Measurements from ENCODE around the gene URM1.

URM1 gene

DNA sequence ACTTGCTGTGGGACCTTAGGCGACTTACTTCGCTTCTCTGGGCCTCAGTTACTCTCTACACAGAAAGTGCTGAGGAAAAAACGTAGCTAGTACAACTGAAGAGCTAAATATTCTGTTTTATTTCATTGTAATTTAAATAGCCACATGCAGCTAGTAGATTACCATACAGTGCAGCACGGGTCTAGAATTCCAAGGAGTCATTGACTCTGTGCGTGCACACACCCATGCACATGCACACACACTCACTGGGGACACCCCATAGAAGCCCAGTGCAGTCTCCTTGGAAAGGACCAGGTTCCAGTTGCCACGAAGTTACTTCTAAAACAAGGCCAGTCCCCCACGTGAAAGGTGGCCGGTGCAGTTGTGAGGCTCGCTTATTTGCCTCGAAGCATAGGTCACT, 17.0 kb downstream of the URM1 start:
- no peak for DNase-seq

DNA sequence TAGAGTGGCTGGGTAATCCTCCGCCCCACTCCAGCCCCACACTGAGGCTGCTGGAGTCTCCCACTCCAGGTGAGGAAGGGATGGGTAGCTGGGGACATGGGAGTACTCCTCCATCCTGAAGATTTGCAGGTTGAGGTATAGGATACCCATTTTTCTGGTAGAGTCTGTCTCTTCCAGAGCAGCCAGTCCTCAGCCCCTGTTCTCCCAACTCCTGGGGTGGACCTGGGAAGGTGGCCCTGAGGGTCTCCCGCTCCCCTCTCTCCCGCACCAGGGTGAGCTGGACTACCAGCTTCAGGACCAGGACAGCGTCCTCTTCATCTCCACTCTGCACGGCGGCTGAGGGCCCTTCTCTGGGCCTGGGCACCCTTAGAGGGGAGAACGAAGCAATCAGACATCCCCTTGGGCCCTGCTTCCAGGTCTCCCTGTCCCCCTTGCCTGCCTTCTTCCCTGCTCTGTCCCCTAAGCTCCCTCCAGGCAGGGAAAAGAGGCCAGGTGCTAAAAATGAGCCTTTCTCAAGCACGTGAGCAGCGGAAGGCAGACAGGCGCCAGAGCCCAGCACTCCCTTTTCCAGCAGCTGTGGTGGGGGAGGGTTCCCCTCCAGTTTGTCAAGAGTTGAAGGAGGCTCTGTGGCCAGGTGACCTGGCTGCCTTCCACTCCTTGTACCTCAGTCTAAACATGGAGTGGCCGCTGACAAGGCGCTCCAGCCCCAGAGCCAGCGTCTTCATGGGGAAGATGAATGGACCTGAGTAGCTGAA, 18.4 kb downstream of the URM1 start:
- DNase-seq, result no peak

DNA sequence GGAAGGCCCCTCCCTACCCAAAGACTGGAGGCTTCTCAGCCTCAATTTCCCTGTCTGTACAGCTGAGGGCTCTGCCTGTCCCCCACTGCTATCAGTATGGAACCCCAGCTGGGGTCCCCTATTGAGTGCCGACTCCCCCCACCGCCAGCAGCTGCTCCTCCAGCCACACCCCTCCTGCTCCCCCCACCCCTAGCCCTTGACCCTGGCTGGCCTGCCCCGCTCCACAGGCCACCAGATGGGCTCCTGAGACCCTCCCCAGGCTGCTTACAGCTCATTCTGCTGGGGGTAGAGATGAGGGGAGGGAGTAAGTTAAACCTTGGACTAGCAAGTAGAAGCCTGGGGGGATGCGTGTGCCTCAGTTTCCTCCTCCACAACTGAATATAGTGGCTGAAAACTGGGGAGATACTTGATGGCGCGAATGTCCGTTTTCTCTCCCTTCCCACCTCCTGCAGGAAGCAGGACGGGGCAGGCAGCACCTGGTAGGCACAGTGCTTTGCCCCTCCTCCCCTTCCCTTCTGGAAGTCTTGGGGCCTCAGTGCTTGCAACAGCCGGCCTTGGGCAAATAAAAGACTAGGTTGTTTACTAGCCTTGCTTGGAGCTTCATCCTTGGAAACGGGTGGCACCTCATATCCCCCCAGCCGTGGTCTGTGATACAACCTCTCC, 19.1 kb downstream of the URM1 start:
- no peak for DNase-seq

DNA sequence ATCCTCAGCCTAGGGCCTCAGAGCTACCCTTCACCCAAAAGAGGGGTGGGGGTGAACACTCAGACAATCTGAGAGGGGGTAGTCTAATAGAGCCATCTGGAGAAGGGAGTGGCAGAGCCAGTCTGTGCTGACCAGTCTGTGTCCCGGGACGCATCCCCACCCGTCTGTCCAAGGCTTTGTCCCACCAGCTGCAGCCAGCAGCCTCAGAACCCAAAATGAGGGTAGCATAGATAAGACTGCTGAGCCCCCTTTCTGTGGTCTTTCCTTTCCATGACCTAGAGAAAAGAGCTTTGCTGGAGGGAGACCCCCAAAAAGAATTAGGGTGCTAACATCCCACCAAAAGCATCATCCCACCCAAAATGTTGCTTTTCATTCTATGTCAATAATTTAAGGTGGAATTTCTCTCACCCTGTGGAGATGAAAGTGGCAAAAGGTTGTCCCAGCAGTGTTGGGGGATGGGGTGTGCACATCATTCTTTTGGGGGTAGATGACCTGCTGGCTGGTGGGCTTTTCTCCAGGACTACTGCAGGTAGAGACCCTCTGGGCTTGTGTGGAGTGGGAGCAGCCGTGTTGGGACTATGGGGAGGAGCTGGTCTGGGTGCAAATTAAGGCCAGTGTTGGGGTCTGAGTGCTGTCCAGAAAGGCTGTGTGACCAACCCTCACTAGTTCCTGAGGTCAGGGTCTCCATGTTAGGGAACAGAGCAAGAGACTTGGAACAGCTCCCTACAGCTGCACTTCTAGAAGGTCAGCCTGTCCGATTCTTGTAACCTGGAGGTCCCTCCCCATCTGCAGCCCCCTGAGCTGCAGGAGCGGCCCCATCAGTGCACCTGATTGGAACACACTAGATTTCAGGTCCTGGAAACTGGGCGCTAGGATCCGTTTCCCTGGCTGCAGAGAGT, 19.9 kb downstream of the URM1 start:
- DNase-seq, result no peak

DNA sequence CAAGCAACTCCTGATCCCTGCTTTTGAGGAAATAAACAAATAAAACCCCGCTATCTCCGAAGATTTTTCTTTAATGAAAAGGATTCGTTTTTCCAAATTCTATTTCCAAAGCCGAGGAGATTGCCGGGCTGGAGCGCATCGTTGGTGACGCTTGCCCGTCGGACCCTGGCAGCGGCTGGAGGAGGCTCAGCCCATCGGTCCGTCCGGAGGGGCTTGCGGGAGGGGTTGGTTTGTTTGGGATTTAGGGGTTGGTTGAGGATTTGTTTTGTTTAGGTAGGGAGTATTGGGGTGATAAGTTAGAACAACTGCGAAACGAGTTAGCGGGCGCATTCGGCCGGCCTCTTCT, 20.8 kb downstream of the URM1 start:
- DNase-seq, result no peak

DNA sequence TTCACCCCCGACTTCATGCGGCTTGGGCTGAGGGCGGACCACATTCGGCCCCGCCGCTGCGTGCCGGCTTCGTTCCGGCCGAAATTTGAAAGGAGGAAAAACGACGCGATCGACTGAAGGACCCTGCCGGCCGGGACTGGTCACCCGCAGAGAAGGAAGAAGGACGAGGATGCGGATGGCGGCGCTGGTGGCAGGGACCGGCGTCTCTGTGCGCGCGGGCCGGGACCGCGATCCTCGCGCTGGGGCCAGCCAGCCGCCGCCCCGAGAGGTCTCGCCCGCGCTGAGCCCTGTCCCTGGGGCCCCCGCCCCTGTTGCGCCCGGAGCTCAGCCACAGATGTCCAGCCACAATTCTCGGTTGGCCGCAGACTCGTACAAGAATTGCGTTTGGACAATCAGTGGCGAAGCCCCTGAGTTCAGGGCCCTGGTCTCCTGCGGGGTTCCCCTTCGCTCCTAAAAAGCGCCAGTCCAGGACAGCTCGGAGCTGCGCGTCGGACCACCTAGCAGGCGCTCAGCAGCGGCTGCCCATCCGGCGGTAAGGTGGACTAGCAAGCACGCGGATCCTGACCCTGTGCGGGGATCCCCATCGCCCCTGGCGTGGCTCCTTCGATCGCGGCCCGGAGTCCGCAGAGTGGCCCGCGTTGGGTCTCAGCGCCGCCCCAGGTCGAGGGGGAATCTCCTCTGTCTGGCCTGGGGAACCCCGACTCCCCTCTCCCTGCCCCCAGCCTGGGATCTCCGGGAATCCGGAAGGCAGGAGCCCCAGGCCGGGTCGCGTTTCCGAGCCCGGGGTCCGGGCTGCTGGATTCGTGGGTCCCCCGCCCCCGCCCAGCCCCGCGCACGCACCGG, 21.3 kb downstream of the URM1 start:
- no peak for DNase-seq

DNA sequence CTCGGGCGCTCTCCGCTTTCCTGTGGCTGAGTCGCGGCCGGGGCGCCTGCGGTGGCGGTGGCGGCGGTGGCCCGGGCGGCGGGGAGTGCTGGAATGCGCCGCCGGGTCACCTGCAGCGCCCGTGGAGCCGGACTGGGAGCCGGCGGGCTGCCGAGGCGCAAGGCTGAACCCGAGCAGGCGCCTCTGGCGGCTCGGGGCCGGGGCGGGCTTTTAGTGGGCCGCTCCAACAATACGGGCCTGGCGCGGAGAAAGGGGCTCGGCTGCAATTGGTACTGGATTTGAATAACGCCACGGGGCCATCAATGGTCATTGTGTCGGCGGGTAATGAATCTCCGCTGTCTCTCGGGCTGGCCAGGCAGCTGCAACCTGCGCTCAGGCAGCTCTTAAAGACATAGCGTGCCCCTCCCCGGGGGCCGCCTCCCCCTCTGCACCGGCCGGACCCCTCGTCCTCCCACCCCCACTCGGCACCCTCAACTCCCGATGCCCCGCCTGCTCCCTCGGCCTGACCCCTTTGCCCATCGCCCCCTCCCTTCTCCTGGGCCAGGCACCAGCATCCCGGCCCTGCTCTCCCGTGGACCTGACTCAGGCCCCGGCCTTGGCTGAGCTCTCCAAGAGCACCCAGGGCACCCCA, 22.1 kb downstream of the URM1 start:
- DNase-seq, result no peak

DNA sequence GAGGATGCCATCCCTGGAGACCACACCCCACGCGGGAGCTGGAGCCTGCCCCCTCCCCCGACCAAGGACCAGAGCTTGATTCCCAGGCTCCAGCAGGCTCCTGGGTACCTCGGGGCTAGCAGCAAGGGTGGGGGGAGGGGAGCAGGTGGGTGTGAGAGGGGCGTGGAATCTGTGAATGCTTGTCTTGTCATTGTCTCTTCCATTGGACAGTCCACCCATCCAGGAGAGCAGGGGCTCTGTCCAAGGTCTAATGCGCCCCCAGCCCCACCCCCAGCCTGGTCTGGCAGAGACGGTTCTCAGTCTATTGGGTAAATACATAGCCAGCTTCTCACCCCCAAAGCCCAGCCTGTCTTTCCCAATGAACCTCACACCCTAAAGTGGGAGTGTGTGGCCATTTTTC, 22.8 kb downstream of the URM1 start:
- no peak for DNase-seq

DNA sequence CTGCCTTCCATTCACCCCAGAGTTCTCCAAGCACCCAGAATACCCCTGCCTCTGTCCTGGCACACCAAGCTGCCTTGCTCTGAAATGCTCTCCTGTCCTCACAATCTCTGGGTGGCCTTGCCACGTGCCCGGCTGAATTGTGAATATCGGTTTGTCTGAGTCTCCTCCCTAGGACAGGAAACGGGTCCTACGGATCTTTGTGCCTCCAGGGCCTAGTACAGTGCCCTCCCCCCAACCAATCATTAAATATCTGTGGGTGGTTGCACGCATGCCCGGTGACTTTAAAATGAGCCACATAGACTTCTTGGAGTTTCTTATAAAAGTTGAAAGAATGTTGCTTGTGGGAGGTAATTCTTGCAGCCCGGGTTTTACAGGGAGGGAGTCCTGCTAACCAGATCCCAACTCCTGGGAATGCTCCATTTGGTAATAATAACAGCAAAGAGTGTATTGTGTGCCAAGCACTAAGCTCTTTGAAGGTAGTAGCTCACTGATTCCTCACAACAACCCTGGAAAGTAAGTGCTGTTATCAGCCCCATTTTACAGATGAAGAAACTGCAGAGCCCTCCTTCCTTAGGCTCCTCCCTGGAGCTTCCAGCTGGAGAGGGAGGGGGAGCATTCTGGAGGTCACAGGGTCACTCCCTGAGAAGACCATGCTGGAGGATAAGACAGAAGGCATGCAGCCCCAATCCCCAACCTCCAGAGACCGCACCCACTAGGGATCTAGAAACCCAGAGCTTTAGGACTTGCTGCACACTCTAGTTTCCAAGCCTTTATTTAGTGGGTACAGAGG, 23.4 kb downstream of the URM1 start:
- DNase-seq, result no peak

DNA sequence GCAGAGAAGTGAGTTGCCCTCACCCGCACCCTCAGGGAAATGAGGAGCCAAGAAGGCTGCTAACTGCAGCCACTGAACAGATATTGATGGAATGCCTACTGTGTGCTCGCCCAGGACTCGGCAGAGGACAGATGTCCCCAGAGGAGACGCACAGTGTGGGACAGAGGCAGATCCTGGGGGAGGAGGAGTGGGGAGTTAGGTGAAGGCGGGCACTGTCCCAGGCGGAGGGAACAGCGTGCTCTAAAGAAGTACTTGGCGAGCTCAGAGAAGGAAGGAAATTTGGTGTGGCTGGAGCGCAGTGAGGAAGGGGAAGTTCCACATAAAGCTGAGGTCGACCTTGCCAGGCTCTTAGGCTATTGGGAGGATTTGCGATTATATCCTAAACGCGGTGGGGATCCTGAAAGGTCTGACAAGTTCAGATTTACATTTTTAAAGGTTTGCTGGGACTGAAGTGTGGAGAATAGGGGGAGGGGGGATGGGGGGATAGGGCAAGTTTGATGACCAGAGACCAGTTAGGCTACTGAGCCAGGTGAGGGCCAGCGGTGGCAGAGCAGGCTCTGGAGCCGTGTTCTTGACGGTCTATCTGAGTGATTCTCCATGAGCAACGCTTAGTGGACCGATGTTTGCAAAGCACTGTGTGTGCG, 25.9 kb downstream of the URM1 start:
- no peak for DNase-seq

DNA sequence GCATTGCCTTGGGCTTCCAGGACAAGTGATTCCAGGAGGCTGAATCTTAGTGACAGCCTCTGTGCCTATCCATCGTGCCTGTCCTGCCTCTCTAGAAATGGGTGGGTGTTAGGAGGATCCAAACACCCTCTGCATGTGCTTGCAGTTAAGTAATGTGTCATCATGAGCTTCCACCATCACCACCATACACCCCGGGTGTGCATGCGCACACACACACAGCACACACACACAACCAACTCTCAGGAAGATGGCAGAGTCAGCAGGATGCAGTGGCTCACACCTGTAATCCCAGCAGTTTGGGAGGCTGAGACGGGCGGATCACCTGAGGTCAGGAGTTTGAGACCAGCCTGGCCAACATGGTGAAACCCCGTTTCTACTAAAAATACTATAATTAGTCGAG, 26.7 kb downstream of the URM1 start:
- DNase-seq, result no peak

DNA sequence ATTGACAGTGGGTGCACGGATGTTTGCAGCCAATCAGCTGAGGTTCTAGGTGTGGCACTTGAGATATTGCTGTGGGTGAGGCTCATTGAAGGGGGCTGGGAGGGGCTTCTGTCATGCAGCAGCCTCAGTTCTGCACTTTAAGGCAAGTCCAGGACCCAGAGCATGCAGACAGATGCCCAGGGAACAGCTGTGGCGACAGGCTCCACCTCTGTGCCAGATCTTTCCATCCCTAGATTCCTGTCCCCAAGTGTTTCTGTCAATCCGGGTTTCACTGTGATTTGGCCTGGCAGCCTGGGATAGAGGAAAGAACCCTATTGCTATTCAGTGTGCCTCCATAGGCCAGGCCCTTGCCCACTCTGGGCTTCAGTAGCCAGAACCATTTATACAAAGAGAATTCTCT, 28.7 kb downstream of the URM1 start:
- DNase-seq, result no peak

DNA sequence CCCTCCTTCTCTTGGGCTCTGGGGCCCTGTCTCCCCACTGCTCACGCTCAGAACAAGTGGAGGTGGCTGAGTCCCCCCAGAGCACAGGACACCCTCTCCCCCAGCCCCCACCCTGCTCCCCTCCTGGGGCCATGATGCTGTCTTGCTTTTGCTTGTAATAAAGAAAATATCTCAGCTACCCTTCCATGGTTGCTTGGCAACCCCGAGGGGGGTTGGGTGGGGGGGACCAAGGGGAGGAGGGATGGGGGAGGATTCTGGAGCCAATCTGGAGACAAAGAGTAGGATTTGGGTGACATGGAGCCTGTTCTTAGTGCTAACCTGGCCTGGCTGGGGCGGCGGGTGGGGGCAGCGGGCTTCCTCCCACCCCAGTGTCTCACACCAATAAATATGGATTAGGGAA, 33.4 kb downstream of the URM1 start:
- DNase-seq, result no peak

DNA sequence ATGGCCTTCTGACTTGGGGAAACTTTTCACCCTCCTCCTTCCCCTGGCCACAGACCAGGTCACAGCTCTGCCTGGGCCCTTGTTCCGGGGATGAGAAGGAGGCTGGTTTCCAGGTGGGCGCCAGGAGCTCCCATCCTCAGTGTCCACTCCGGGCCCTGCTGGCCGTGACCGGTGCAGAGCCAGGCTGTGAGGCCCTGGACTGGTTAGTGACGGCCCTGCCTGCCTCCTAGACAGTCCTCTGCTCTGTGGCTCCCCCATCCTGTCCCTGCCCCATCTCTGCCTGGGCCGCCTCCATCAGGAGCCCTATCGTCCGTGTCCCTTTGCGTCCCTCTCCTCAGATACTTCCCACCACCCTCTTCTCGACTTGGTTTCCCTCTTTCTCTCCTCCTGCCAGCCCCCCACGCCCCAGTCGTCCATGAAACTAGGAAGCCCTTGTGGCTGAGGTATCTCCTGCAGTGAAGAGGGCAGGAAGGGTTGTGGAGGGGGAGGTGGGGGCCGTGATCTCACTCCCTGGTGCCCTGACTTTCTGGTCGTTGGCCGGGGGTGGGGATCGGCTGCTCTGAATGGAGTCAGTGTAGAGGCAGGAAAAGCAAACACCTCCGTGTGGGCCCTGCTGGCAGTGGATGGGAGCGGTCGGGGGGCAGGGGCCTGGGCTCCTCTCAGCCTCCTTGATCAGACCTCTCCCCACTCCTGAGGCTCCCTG, 34.1 kb downstream of the URM1 start:
- DNase-seq, result no peak

DNA sequence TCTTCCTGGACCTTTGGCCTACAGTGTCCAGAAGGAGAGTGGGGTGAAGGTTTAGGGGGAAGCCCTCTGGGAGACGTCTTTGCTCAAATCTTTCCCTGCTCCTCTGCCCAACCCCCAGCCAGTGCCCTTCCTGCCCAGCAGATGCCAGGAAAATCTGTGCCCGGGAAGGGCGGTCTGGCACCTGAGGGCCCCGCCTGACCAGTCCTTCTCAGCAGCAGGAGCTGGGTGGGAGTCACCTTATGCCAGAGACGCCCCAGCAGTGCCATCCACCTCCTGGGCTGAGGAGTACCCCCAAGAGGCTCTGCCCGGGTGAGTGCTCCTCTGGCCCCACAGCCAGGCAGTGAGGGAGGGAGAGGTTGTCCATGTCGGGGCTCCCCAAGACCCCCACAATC, 34.6 kb downstream of the URM1 start:
- DNase-seq, result no peak

DNA sequence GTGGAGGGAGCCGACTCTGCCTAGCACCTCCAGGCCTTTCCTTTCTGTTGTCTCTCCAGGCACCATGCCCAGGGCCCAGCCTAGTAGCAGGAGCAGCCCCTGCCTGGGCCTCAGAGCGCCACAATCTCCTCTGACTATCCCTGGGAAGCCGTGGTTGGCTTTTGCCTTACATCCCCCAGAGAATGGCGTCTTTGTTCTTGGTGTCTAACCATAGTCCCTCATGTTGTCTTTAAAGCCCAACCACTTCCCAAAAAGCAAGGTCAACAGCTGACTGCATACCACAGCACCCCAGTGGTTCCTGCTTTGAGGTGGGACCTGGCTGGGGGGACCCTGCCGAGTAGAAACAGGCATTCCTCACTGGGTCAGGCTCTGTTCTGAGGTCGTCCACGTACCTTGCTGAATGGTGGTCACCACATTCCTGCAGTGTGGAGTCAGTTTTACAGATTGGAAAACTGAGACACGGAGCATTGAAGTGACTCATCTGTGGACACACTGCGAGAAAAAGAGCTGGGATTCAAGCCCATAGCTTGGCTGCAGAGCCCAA, 35.7 kb downstream of the URM1 start:
- DNase-seq, result no peak

DNA sequence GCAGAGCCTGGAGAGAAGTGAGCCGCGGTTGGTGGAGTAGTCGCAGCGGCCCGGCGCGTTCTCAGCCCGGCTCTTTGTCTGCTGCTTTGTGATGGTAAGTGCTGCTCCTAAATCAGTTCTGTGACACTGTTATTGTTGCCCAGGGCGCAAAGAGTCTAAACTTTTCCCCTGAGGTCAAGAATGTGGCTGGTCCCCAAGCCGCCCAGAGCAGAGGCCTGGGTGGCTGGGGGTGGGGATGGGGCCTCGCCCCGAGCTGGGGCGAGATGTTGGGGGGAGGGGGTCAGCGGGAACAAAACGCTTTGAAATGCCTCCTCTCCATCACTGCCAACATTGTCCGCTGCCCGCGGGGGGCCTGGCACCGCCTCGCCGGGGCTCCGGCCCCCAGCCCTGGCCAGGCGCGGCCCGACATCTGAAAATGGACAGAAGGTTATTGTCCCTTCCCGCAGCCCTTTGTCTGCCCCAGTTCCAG, 37.8 kb downstream of the URM1 start:
- no peak for DNase-seq

DNA sequence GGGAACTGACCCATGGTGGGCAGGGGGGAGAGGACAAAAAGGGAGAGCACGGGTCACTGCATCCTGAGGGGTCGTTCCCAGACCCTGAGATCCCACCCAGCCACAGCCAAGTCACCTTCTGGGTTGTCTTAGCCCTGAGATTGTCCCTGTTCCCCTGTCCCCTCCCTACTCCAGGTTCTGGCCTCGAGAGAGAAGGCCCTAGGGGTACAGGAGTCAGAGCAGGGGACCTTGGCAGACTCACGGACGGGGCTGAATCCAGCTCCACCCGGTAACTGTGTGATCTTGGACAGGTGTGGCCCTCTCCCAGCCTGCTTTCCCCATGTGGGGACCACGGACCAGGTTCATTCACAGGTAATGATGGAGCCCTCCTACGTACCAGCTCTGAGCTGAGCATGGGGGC, 38.3 kb downstream of the URM1 start:
- no peak for DNase-seq

DNA sequence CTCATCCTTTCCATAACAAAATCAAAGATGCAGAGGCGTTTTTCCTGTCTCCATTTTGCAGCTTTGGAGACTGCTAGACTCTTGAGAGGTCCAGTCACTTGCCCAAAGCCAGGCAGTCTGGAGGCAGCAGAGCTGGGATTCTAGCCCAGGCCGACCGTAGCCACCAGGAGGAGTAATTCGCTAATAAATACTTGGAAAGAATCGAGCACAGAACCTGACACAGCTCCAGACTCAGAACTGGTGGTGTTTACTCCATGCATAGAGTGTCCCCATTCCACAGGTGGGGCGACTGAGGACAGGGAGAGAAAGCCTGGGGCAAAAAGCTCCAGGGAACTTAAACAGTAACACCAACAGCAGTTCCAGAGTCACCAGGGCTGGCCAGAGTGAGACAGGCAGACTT, 38.8 kb downstream of the URM1 start:
- no peak for DNase-seq
